Astrocyte (in vitro differentiated cells and primary cell): Measurements from ENCODE around the gene C1QTNF3. TPM values are rescaled to one million over a fixed set of nuclear protein-coding genes. Genes with fewer than 3 reads are reported as not detected.

Experiments used
- DNase-seq: peaks from one replicate; pipeline ENCODE4 v3.0.0-alpha.2; 2010; ENCODE audit warnings: low read depth
- FAIRE-seq: peaks from 2 replicates; lab custom pipeline; 2011; peaks lifted over from hg19 to GRCh38; lab: Jason Lieb, UNC
- H2AFZ ChIP-seq: 2 replicates; pipeline ENCODE4 v1.6.0; 2012; ENCODE audit warnings: low read depth, low read length, inconsistent platforms
- H3K27ac ChIP-seq: 2 replicates; pipeline ENCODE4 v1.5.1; 2011; ENCODE audit warnings: low read depth, low read length, inconsistent platforms
- H3K27me3 ChIP-seq: 2 replicates; pipeline ENCODE4 v1.6.0; 2011; ENCODE audit warnings: low read length, inconsistent platforms; ENCODE audit not compliant: insufficient read depth
- H3K36me3 ChIP-seq: 2 replicates; pipeline ENCODE4 v1.5.1; 2011; ENCODE audit warnings: low read length, inconsistent platforms; ENCODE audit not compliant: insufficient read depth
- H3K4me1 ChIP-seq: 2 replicates; pipeline ENCODE4 v1.5.1; 2011; ENCODE audit warnings: low read length, inconsistent platforms; ENCODE audit not compliant: insufficient read depth
- H3K4me2 ChIP-seq: 2 replicates; pipeline ENCODE4 v1.6.0; 2012; ENCODE audit warnings: low read length, inconsistent platforms
- H3K4me3 ChIP-seq: 2 replicates; pipeline ENCODE4 v1.5.1; 2011; ENCODE audit warnings: low read depth, mild to moderate bottlenecking, low read length, inconsistent platforms; ENCODE audit not compliant: insufficient read depth
- H3K79me2 ChIP-seq: 2 replicates; pipeline ENCODE4 v1.6.0; 2012; ENCODE audit warnings: mild to moderate bottlenecking, low read length, inconsistent platforms; ENCODE audit not compliant: insufficient read depth
- H3K9ac ChIP-seq: 2 replicates; pipeline ENCODE4 v1.6.0; 2012; ENCODE audit warnings: mild to moderate bottlenecking, low read length, inconsistent platforms
- H3K9me3 ChIP-seq: 2 replicates; pipeline ENCODE4 v1.5.1; 2012; ENCODE audit warnings: low read depth, mild to moderate bottlenecking, low read length, inconsistent platforms; ENCODE audit not compliant: insufficient read depth
- H4K20me1 ChIP-seq: 2 replicates; pipeline ENCODE4 v1.6.0; 2012; ENCODE audit warnings: low read length, inconsistent platforms; ENCODE audit not compliant: insufficient read depth
- H3K27ac Mint-ChIP-seq: one replicate; pipeline ENCODE4 v1.8.0; 2021; ENCODE audit warnings: mild to moderate bottlenecking, mixed read lengths; ENCODE audit not compliant: unreplicated experiment
- H3K27me3 Mint-ChIP-seq: one replicate; pipeline ENCODE4 v1.8.0; 2021; ENCODE audit warnings: low read depth, mixed read lengths; ENCODE audit not compliant: unreplicated experiment
- H3K36me3 Mint-ChIP-seq: one replicate; pipeline ENCODE4 v1.8.0; 2021; ENCODE audit warnings: low read depth, mixed read lengths; ENCODE audit not compliant: unreplicated experiment
- H3K4me1 Mint-ChIP-seq: one replicate; pipeline ENCODE4 v1.8.0; 2021; ENCODE audit warnings: low read depth, mixed read lengths; ENCODE audit not compliant: unreplicated experiment
- H3K4me3 Mint-ChIP-seq: one replicate; pipeline ENCODE4 v1.8.0; 2021; ENCODE audit warnings: mild to moderate bottlenecking, moderate library complexity, mixed read lengths; ENCODE audit not compliant: unreplicated experiment
- H3K9me3 Mint-ChIP-seq: one replicate; pipeline ENCODE4 v1.8.0; 2021; ENCODE audit warnings: mild to moderate bottlenecking, mixed read lengths; ENCODE audit not compliant: unreplicated experiment
- EZH2 ChIP-seq: IDR thresholded peaks from 2 replicates; pipeline ENCODE4 v1.6.1; 2012; ENCODE audit warnings: mild to moderate bottlenecking, low read length, inconsistent platforms; ENCODE audit not compliant: insufficient read depth
- total RNA-seq: library from RNA; stranded (reverse); gene quantifications from 2 replicates; pipeline ENCODE4 v1.2.1, GENCODE V29; 2021
- TF ChIP-seq, protein P1 (sequence below): IDR thresholded peaks from 2 replicates; pipeline ENCODE4 v1.5.1; 2011; ENCODE audit warnings: low read depth, mild to moderate bottlenecking, inconsistent platforms, low read length, moderate library complexity; ENCODE audit not compliant: insufficient read depth

Gene C1QTNF3
- total RNA-seq, 1 donor from 2014 or later, result 0.95 TPM

DNA sequence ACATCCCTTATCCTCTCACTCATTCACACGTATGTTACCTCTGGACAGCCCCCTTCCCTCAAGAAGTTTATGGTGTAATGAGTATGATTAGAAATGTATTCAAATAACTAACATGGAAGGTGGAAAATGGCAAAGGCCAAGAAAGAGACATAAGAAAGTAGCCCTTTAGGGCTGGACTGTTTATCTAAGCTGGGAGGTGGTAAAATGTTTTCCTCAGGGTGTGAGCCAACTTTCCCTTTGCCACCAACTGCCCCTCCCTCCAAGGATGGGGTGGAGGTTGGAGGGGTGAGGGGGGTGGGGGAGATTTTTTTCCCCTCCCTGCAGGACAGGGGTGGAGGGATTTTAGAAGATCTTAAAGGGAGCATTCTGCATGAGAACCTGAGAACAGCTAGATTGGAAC lies 66.7 kb downstream of the C1QTNF3 start:
- Histone ChIP-seq H3K9ac (no peak overlapping the region), H2AFZ (no peak overlapping the region), H3K4me1 (no peaks in the 10 kb centered on the region), H4K20me1 (no peaks in the 10 kb centered on the region), H3K36me3 (no peaks in the 10 kb centered on the region), H3K27me3 (no peaks in the 10 kb centered on the region), H3K27ac (no peak overlapping the region), H3K4me3 (no peak overlapping the region), H3K4me2 (no peak overlapping the region), H3K79me2 (no peaks in the 10 kb centered on the region), H3K9me3 (no peaks in the 10 kb centered on the region)
- Mint-ChIP-seq H3K27ac (no peak overlapping the region), H3K36me3 (peaks cover 1% of the 10 kb centered on the region), H3K27me3 (peaks cover 8% of the 10 kb centered on the region), H3K4me3 (no peak overlapping the region), H3K4me1 (peaks cover 1% of the 10 kb centered on the region), H3K9me3 (no peaks in the 10 kb centered on the region)
- TF ChIP-seq, protein P1, sequence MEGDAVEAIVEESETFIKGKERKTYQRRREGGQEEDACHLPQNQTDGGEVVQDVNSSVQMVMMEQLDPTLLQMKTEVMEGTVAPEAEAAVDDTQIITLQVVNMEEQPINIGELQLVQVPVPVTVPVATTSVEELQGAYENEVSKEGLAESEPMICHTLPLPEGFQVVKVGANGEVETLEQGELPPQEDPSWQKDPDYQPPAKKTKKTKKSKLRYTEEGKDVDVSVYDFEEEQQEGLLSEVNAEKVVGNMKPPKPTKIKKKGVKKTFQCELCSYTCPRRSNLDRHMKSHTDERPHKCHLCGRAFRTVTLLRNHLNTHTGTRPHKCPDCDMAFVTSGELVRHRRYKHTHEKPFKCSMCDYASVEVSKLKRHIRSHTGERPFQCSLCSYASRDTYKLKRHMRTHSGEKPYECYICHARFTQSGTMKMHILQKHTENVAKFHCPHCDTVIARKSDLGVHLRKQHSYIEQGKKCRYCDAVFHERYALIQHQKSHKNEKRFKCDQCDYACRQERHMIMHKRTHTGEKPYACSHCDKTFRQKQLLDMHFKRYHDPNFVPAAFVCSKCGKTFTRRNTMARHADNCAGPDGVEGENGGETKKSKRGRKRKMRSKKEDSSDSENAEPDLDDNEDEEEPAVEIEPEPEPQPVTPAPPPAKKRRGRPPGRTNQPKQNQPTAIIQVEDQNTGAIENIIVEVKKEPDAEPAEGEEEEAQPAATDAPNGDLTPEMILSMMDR, result no peak
- TF ChIP-seq EZH2, result no peak
- DNase-seq (no peak), FAIRE-seq (no peak)

DNA sequence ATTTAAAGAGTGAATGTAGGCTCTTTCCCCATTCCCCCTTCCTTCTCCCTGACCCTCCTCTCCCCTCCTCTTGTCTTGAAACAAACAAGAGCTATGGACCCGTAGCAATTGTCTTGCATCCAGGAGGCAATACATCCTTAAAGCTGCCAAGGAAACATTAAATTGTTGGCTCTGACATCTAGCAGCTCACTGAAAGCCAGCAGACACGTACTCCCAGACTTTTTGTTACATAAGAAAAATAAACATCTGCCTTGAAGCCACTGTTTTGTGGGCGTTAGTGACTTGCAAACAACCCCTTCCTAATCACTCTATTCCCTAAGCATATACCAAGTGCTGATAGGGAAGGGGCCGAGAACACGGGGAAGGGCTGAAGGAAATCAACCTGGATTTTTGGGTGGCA lies 67.2 kb downstream of the C1QTNF3 start:
- Mint-ChIP-seq H3K4me1 (no peaks in the 10 kb centered on the region), H3K9me3 (no peaks in the 10 kb centered on the region), H3K36me3 (peaks cover 1% of the 10 kb centered on the region), H3K4me3 (no peak overlapping the region), H3K27ac (no peak overlapping the region), H3K27me3 (peaks cover 8% of the 10 kb centered on the region)
- DNase-seq, result peak; percentile 18
- Histone ChIP-seq H3K27me3 (no peaks in the 10 kb centered on the region), H3K4me1 (no peaks in the 10 kb centered on the region), H3K9me3 (no peaks in the 10 kb centered on the region), H4K20me1 (no peaks in the 10 kb centered on the region), H3K4me2 (no peak overlapping the region), H2AFZ (no peak overlapping the region), H3K4me3 (no peak overlapping the region), H3K79me2 (no peaks in the 10 kb centered on the region), H3K9ac (no peak overlapping the region), H3K27ac (no peak overlapping the region), H3K36me3 (no peaks in the 10 kb centered on the region)
- no peak for FAIRE-seq
- TF ChIP-seq EZH2, result no peak
- TF ChIP-seq, protein P1, result no peak

DNA sequence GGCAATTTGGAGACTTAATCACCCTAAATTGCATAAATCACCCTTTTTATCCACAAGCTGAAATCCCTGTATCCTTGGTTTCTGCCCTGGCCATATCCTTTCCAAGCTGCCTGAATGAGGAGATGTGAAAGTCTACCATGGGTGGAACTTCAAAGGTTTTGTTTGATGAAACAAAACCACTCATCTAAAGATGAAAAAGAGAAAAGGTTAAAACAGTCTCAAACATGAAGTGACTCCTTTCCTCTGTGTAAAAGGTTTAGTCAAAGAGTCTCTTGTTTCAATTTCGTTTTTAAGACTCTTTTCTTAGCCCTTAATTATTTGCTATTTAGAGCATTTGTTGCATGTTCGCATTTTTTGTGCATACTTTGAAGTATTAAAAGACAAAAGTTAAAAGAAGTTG lies 69.7 kb downstream of the C1QTNF3 start:
- no peak overlapping the region for H3K27ac Mint-ChIP-seq
- Histone ChIP-seq H2AFZ (no peak overlapping the region), H3K4me2 (no peak overlapping the region), H4K20me1 (no peaks in the 10 kb centered on the region), H3K79me2 (no peaks in the 10 kb centered on the region), H3K27me3 (no peaks in the 10 kb centered on the region), H3K36me3 (no peaks in the 10 kb centered on the region), H3K9ac (no peak overlapping the region), H3K27ac (no peak overlapping the region), H3K4me3 (no peak overlapping the region), H3K4me1 (no peaks in the 10 kb centered on the region), H3K9me3 (no peaks in the 10 kb centered on the region)
- no peak for TF ChIP-seq EZH2
- TF ChIP-seq, protein P1, result no peak
- H3K36me3 Mint-ChIP-seq, result peaks cover 1% of the 10 kb centered on the region
- DNase-seq (no peak), FAIRE-seq (no peak)
- H3K9me3 Mint-ChIP-seq, result no peaks in the 10 kb centered on the region
- peaks cover 8% of the 10 kb centered on the region for H3K27me3 Mint-ChIP-seq
- no peak overlapping the region for H3K4me3 Mint-ChIP-seq
- H3K4me1 Mint-ChIP-seq, result no peaks in the 10 kb centered on the region
